ENCODE data around the gene ZNF554.

- TF ChIP-seq EGR1 (IDR thresholded peaks at IDR 0.05; ENCODE audit: borderline replicate concordance, low read depth, low read length) (no peak), CTCF (IDR thresholded peaks at IDR 0.05; ENCODE audit: control extremely low read depth in 1 of 3, insufficient read depth in 1 of 3, low read depth in 1 of 3, low read length in 3 of 3) (peak in 1 of 3 experiments; percentile 5; a peak in 1 of 4 replicates), POU5F1 (IDR thresholded peaks at IDR 0.05; ENCODE audit: low read depth, low read length) (no peak), CEBPB (IDR thresholded peaks at IDR 0.05; ENCODE audit: low read depth, low read length) (no peak), TBP (IDR thresholded peaks at IDR 0.05; ENCODE audit: low read depth, low read length) (no peak), SIN3A (conservative IDR thresholded peaks at IDR 0.05 in 1 of 2, IDR thresholded peaks at IDR 0.05 in 1 of 2; ENCODE audit: low read depth in 1 of 2, low read length in 2 of 2) (no peak), TAF1 (IDR thresholded peaks at IDR 0.05; ENCODE audit: low read depth, low read length) (no peak), TCF12 (IDR thresholded peaks at IDR 0.05; ENCODE audit: low read depth, low read length) (no peak), CBX5 (IDR thresholded peaks at IDR 0.05; ENCODE audit: low read depth, low read length) (no peak), KDM5A (IDR thresholded peaks at IDR 0.05; ENCODE audit: low read length) (no peak), EZH2 (IDR thresholded peaks at IDR 0.05; ENCODE audit: low read depth, low read length, severe bottlenecking) (no peak), RNF2 (IDR thresholded peaks at IDR 0.05; ENCODE audit: borderline replicate concordance, low read depth, low read length, missing control alignments, poor library complexity, severe bottlenecking) (no peak), JUN (IDR thresholded peaks at IDR 0.05; ENCODE audit: low read depth, low read length) (no peak), RFX5 (IDR thresholded peaks at IDR 0.05; ENCODE audit: borderline replicate concordance, low read depth, low read length) (no peak)
These were observed 39.2 kb downstream of the ZNF554 start for GRCh38 chr19:2858864-2859263.
